Measurements from ENCODE around the gene TMEM163. TPM values are rescaled to one million over a fixed set of nuclear protein-coding genes. Genes with fewer than 3 reads are reported as not detected.

Gene TMEM163
- total and polyA plus RNA-seq, 9 donors = 0.24 to 3.6 (median 1.5) TPM

GRCh38 chr2:134716721-134717243 is 2.0 kb downstream of the TMEM163 start:
- Histone ChIP-seq H3K4me3 (no peak overlapping the region), H3K36me3 (no peaks in the 10 kb centered on the region), H3K27ac (no peak overlapping the region), H3K4me1 (ENCODE audit: insufficient read depth) (peaks cover 4% of the 10 kb centered on the region), H3K9me3 (no peaks in the 10 kb centered on the region), H3K27me3 (no peaks in the 10 kb centered on the region)
- intact Hi-C loops (cut with DNase I) = no loop called here
- TF ChIP-seq, protein P1, sequence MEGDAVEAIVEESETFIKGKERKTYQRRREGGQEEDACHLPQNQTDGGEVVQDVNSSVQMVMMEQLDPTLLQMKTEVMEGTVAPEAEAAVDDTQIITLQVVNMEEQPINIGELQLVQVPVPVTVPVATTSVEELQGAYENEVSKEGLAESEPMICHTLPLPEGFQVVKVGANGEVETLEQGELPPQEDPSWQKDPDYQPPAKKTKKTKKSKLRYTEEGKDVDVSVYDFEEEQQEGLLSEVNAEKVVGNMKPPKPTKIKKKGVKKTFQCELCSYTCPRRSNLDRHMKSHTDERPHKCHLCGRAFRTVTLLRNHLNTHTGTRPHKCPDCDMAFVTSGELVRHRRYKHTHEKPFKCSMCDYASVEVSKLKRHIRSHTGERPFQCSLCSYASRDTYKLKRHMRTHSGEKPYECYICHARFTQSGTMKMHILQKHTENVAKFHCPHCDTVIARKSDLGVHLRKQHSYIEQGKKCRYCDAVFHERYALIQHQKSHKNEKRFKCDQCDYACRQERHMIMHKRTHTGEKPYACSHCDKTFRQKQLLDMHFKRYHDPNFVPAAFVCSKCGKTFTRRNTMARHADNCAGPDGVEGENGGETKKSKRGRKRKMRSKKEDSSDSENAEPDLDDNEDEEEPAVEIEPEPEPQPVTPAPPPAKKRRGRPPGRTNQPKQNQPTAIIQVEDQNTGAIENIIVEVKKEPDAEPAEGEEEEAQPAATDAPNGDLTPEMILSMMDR (IDR thresholded peaks at IDR 0.05) = no peak
- no peak for TF ChIP-seq EP300 (IDR thresholded peaks at IDR 0.05)
- TF ChIP-seq POLR2A (IDR thresholded peaks at IDR 0.05) = no peak
- DNase-seq = no peak
- 91 to 93% (median 93%) methylated on average over 8 of the region's 8 CpGs for WGBS, 3 donors

DNA sequence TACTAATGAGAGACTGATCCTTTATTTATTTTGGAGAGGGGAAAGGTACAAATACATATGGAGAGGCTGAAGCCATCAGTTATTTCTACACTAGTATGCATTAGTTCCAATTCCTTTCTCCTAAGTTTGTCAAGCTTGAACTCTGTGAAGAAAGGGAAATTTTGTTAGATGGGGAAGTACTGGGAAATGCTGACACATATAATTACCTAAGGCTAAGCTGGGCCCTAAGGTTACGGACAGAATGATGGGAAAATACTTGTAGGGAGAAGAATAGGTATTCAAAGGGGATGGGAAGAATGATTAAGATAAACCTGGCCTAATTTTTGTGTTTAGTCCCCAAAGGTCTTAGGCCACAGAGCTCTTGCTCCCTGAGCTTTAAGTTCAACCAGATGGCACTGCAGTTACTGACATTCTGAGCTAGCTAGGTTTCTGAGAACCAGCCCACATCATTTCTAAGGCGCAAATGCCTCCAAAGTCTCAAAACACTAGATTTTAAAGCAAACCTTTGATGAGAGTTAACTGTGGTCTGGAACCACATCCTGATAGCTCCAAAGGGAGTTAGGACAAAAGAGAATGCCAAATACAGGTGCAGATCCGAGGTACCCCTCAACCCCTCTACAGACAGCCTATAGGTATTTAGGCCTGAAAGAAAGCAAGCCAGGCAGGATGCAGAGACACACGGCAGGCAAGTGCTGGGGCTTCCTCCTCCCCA is 2.7 kb downstream of the TMEM163 start:
- H3K4me3 ChIP-seq = no peak overlapping the region
- 92 to 94% (median 93%) methylated on average over 4 of the region's 4 CpGs for WGBS, 3 donors
- no peaks in the 10 kb centered on the region for H3K36me3 ChIP-seq
- no peaks in the 10 kb centered on the region for H3K27me3 ChIP-seq
- intact Hi-C loops (cut with DNase I) = no loop called here
- no peaks in the 10 kb centered on the region for H3K9me3 ChIP-seq
- H3K4me1 ChIP-seq (ENCODE audit: insufficient read depth) = peaks cover 4% of the 10 kb centered on the region
- H3K27ac ChIP-seq = no peak overlapping the region
- DNase-seq = no peak
- TF ChIP-seq POLR2A (IDR thresholded peaks at IDR 0.05) (no peak), EP300 (IDR thresholded peaks at IDR 0.05) (no peak)
- TF ChIP-seq, protein P1 (IDR thresholded peaks at IDR 0.05) = no peak

DNA sequence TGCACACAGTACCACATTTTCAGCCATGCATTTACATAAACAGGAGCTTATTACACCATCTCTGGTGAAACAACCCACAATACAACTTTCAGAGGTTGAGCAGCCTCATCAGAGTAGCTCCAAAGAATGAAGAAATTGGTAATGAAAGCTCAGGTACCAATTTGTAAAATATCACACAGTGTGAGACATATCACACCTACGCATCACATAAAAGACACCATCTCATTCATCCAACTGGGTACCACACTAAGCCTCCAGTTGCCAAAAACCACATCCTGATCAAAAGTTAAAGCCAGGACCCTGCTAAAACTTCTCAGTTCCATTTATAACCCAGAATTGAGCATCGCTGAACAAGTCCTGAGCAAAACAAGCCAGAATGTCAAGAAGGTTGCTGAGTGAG is 4.6 kb downstream of the TMEM163 start:
- H3K4me1 ChIP-seq (ENCODE audit: insufficient read depth) = peaks cover 4% of the 10 kb centered on the region
- TF ChIP-seq, protein P1 (IDR thresholded peaks at IDR 0.05) = no peak
- TF ChIP-seq POLR2A (IDR thresholded peaks at IDR 0.05) (no peak), EP300 (IDR thresholded peaks at IDR 0.05) (no peak)
- no peak overlapping the region for H3K27ac ChIP-seq
- no peaks in the 10 kb centered on the region for H3K27me3 ChIP-seq
- no peaks in the 10 kb centered on the region for H3K9me3 ChIP-seq
- 96 to 99% (median 96%) methylated on average over 2 of the region's 2 CpGs for WGBS, 3 donors
- no peak for DNase-seq
- intact Hi-C loops (cut with DNase I) = no loop called here
- no peaks in the 10 kb centered on the region for H3K36me3 ChIP-seq
- no peak overlapping the region for H3K4me3 ChIP-seq

GRCh38 chr2:134713606-134714005 is 5.2 kb downstream of the TMEM163 start:
- no peak for DNase-seq
- Histone ChIP-seq H3K4me1 (ENCODE audit: insufficient read depth) (peaks cover 4% of the 10 kb centered on the region), H3K4me3 (no peak overlapping the region), H3K27me3 (no peaks in the 10 kb centered on the region), H3K9me3 (no peaks in the 10 kb centered on the region), H3K27ac (no peak overlapping the region), H3K36me3 (no peaks in the 10 kb centered on the region)
- no peak for TF ChIP-seq EP300 (IDR thresholded peaks at IDR 0.05)
- intact Hi-C loops (cut with DNase I) = no loop called here
- WGBS, 3 donors = 92 to 97% (median 97%) methylated on average over 1 of the region's 1 CpG

GRCh38 chr2:134713176-134713575 is 5.6 kb downstream of the TMEM163 start:
- Histone ChIP-seq H3K4me1 (ENCODE audit: insufficient read depth) (peaks cover 4% of the 10 kb centered on the region), H3K9me3 (no peaks in the 10 kb centered on the region), H3K36me3 (no peaks in the 10 kb centered on the region), H3K4me3 (no peak overlapping the region), H3K27me3 (no peaks in the 10 kb centered on the region), H3K27ac (no peak overlapping the region)
- no peak for DNase-seq
- TF ChIP-seq POLR2A (IDR thresholded peaks at IDR 0.05) (no peak), EP300 (IDR thresholded peaks at IDR 0.05) (no peak)
- TF ChIP-seq, protein P1 (IDR thresholded peaks at IDR 0.05) = no peak
- intact Hi-C loops (cut with DNase I) = no loop called here
- 84 to 87% (median 87%) methylated on average over 11 of the region's 11 CpGs for WGBS, 3 donors
